ENCODE results near the gene KHDRBS1.

GRCh38 chr1:32023351-32023750, 9.7 kb downstream of the KHDRBS1 start:
- no peak for TF ChIP-seq CTCF (IDR thresholded peaks at IDR 0.05)
- TF ChIP-seq POLR2A (IDR thresholded peaks at IDR 0.05): no peak
